Measurements from ENCODE around the gene MAP3K21.

GRCh38 chr1:233383984-233384383 is 56.5 kb downstream of the MAP3K21 start:
- TF ChIP-seq CTCF (conservative IDR thresholded peaks at IDR 0.05) (no peak), ZFX (IDR thresholded peaks at IDR 0.05) (no peak)
